ENCODE measurements around the gene LIPM. TPM values are rescaled to one million over a fixed set of nuclear protein-coding genes. Genes with fewer than 3 reads are reported as not detected.

The LIPM gene
- total and polyA plus RNA-seq, 10 donors: not detected

DNA sequence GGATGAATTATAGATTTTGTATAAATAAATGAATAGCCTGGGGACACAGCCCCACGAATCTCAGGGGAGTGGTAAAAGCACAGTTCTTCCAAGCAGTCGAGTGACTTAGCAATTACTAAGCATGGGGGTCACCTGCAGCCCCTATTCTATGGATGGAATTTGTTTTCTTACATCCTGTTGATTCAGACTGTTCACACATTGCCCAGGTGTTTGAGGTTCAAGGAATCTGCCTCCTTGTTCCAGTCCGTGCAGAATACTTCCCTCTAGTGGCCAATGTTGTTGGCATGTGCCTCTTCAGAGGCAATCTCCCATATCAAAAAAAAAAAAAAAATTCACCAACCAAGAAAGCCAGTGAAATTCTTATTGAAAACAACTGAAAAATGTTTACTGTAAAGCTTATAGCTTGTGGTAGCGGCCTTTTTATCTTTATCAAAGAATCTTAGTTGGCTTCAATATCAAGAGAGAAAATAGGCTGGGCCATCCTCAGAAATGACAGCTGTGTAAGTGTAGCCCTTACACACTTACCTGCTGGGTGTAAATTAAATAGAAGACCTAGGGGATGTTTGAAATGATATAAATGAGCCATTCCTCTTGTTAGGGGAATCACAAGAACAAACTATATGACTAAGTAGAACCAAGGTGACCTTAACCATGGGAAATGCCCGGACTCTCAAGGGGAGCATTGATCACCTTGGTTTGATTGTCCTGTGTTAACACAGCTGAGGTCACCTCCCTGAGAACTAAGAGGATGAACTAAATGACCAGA, 7.8 kb downstream of the LIPM start:
- no peak for DNase-seq
- intact Hi-C loops (cut with DNase I; ENCODE audit: low total_unique reads): no loop called here
- H3K36me3 ChIP-seq: no peaks in the 10 kb centered on the region

DNA sequence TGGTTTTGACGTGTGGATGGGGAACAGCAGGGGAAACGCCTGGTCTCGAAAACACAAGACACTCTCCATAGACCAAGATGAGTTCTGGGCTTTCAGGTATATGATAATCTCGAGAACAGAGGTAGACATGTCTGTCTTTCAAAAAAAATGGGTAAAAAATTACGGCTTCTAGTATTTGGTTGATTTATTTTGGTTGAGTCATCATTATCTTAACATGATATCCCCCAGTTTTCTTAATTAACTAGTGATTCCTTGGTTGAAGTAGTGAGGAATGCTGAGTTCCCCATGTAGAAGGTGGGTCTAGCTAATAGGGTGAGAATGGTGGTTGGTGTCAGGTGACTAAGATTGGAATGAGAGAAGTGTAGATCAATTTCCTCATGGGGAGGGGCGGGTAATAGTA, 10.7 kb downstream of the LIPM start:
- Histone ChIP-seq H3K36me3 (no peaks in the 10 kb centered on the region), H3K4me3 (no peak overlapping the region), H3K4me1 (peaks cover 0 to 9% (median 0%) of the 10 kb centered on the region in 6 donors), H3K9me3 (no peaks in the 10 kb centered on the region), H3K27me3 (replicated peaks in 1 of 7) (no peaks in the 10 kb centered on the region), H3K27ac (no peak overlapping the region)
- no peak for DNase-seq
- intact Hi-C loops (cut with DNase I; ENCODE audit: low total_unique reads): no loop called here
- 85 to 94% (median 92%) methylated on average over 6 of the region's 6 CpGs for WGBS, 5 donors
- TF ChIP-seq POLR2AphosphoS5 (IDR thresholded peaks at IDR 0.05) (no peak), POLR2A (IDR thresholded peaks at IDR 0.05) (no peak)
- TF ChIP-seq, protein P1, sequence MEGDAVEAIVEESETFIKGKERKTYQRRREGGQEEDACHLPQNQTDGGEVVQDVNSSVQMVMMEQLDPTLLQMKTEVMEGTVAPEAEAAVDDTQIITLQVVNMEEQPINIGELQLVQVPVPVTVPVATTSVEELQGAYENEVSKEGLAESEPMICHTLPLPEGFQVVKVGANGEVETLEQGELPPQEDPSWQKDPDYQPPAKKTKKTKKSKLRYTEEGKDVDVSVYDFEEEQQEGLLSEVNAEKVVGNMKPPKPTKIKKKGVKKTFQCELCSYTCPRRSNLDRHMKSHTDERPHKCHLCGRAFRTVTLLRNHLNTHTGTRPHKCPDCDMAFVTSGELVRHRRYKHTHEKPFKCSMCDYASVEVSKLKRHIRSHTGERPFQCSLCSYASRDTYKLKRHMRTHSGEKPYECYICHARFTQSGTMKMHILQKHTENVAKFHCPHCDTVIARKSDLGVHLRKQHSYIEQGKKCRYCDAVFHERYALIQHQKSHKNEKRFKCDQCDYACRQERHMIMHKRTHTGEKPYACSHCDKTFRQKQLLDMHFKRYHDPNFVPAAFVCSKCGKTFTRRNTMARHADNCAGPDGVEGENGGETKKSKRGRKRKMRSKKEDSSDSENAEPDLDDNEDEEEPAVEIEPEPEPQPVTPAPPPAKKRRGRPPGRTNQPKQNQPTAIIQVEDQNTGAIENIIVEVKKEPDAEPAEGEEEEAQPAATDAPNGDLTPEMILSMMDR (IDR thresholded peaks at IDR 0.05 in 8 of 11, conservative IDR thresholded peaks at IDR 0.05 in 3 of 11): no peak

More for the DNA sequence above, 7.8 kb downstream of the LIPM start:
- Histone ChIP-seq H3K9me3 (no peaks in the 10 kb centered on the region), H3K4me3 (no peak overlapping the region), H3K4me1 (peaks cover 0 to 9% (median 0%) of the 10 kb centered on the region in 6 donors), H3K27me3 (replicated peaks in 1 of 7) (no peaks in the 10 kb centered on the region), H3K27ac (no peak overlapping the region)
- WGBS, 5 donors: 31 to 49% (median 44%) methylated on average over 5 of the region's 5 CpGs
- no peak for TF ChIP-seq POLR2A (IDR thresholded peaks at IDR 0.05)
- TF ChIP-seq, protein P1 (IDR thresholded peaks at IDR 0.05 in 8 of 11, conservative IDR thresholded peaks at IDR 0.05 in 3 of 11): peak in 10 of 11 experiments; percentile 27 to 79 (median 66)

DNA sequence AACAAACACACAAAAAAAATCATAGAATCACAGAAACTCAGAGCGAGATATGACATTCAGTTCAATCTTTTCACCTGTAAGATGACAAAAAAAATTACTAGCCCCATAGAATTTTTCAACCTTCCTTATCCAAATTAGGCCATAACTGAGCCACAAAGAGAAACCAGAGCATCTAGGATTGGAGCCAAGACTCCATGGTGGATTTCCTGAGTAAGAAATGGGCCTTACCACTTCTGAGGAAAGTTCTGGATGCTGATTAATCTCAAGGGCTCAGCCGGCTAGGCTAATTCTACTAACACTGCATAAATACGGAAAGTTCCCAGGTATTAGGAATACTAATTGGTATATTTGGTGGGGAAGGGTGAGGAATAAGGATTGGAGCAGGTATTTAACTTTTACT, 16.8 kb downstream of the LIPM start:
- intact Hi-C loops (cut with DNase I; ENCODE audit: low total_unique reads): no loop called here
- WGBS, 5 donors: 82 to 89% (median 87%) methylated on average over 3 of the region's 3 CpGs
- TF ChIP-seq, protein P1 (IDR thresholded peaks at IDR 0.05 in 8 of 11, conservative IDR thresholded peaks at IDR 0.05 in 3 of 11): no peak
- TF ChIP-seq POLR2AphosphoS5 (IDR thresholded peaks at IDR 0.05) (no peak), POLR2A (IDR thresholded peaks at IDR 0.05) (no peak)
- no peak overlapping the region for H3K4me3 ChIP-seq
- DNase-seq: no peak
- peaks cover 0 to 19% (median 0%) of the 10 kb centered on the region in 6 donors for H3K36me3 ChIP-seq
- no peaks in the 10 kb centered on the region for H3K9me3 ChIP-seq
- no peaks in the 10 kb centered on the region for H3K27me3 ChIP-seq (replicated peaks in 1 of 7)
- H3K4me1 ChIP-seq: peaks cover 0 to 5% (median 0%) of the 10 kb centered on the region in 6 donors
- H3K27ac ChIP-seq: no peak overlapping the region

DNA sequence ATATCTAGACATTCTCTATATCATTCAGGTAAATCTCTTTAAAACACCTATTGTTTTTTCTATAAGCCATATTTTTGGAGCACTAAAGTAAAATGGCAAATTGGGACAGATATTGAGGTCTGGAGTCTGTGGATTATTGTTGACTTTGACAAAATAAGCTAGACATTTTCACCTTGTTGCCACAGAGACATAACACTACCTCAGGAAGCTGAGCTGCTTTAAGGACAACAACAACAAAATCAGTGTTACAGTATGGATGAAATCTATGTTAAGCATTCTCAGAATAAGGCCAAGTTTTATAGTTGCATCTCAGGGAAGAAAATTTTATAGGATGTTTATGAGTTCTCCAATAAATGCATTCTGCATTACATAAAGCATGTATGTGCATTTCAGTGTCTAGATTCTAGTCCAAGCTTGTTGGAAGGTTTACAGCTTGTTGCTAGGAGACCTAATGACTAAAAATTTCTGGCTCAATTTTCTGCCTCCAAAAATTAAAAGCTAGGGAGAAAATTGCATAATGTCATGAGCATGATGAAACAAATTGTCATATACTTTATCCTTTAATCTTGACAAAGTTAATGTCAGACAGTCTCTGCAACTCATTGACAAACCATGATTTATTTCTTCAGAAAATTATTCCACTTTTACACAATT, 18.3 kb downstream of the LIPM start:
- Histone ChIP-seq H3K4me1 (peaks cover 0 to 17% (median 6%) of the 10 kb centered on the region in 6 donors), H3K36me3 (peaks cover 0 to 31% (median 0%) of the 10 kb centered on the region in 6 donors), H3K9me3 (no peaks in the 10 kb centered on the region), H3K27ac (no peak overlapping the region), H3K27me3 (replicated peaks in 1 of 7) (no peaks in the 10 kb centered on the region), H3K4me3 (no peak overlapping the region)
- intact Hi-C loops (cut with DNase I; ENCODE audit: low total_unique reads): no loop called here
- TF ChIP-seq POLR2A (IDR thresholded peaks at IDR 0.05): no peak
- TF ChIP-seq, protein P1 (IDR thresholded peaks at IDR 0.05 in 8 of 11, conservative IDR thresholded peaks at IDR 0.05 in 3 of 11): no peak
- TF ChIP-seq POLR2AphosphoS5 (IDR thresholded peaks at IDR 0.05): no peak
- DNase-seq: no peak
